Astrocyte (in vitro differentiated cells and primary cell): Measurements from ENCODE around the gene RGS10.

Experiments
- CTCF ChIP-seq: IDR thresholded peaks from 2 replicates; pipeline ENCODE4 v1.5.1; 2011; ENCODE audit warnings: low read depth, mild to moderate bottlenecking, inconsistent platforms, low read length, moderate library complexity; ENCODE audit not compliant: insufficient read depth
- EZH2 ChIP-seq: IDR thresholded peaks from 2 replicates; pipeline ENCODE4 v1.6.1; 2012; ENCODE audit warnings: mild to moderate bottlenecking, low read length, inconsistent platforms; ENCODE audit not compliant: insufficient read depth

- no peak for TF ChIP-seq CTCF
- no peak for TF ChIP-seq EZH2
These were observed 86.1 kb downstream of the RGS10 start for GRCh38 chr10:119456435-119456810.
